K562 (cell line): Measurements from ENCODE around the gene AKT1S1. TPM values are rescaled to one million over a fixed set of nuclear protein-coding genes. Genes with fewer than 3 reads are reported as not detected.

ENCODE experiments used
- CREB3 ChIP-seq: fragments of 450-650 bp; conservative IDR thresholded peaks from 2 replicates; pipeline ENCODE4 v1.6.1; 2016; ENCODE audit warnings: missing genetic modification characterization, low read depth, mild to moderate bottlenecking, missing compliant biosample characterization, moderate library complexity
- E2F3 ChIP-seq: fragments of 250-450 bp; sonication (Bioruptor Pico); IDR thresholded peaks from 2 replicates; pipeline ENCODE4 v1.4.0; 2020; ENCODE audit warnings: mild to moderate bottlenecking
- HIVEP1 ChIP-seq: fragments of 250-450 bp; sonication (Bioruptor Pico); IDR thresholded peaks from 2 replicates; pipeline ENCODE4 v1.4.0; 2020; ENCODE audit warnings: mild to moderate bottlenecking
- HSF4 ChIP-seq: fragments of 250-450 bp; sonication (Bioruptor Pico); IDR thresholded peaks from 2 replicates; pipeline ENCODE4 v2.1.2; 2022; ENCODE audit warnings: mild to moderate bottlenecking, moderate library complexity, borderline replicate concordance
- ILK ChIP-seq: fragments of 450-650 bp; IDR thresholded peaks from 2 replicates; pipeline ENCODE4 v1.6.1; 2016; ENCODE audit warnings: missing genetic modification characterization, low read depth, mild to moderate bottlenecking, missing compliant biosample characterization, moderate library complexity, borderline replicate concordance
- KAT8 ChIP-seq: fragments of 450-650 bp; IDR thresholded peaks from 2 replicates; pipeline ENCODE4 v1.6.1; 2016; ENCODE audit warnings: low read depth, mild to moderate bottlenecking
- NKRF ChIP-seq: fragments of 450-650 bp; IDR thresholded peaks from 2 replicates; pipeline ENCODE4 v1.6.1; 2016; ENCODE audit warnings: borderline replicate concordance
- NR2C1 ChIP-seq, 2 experiments: fragments of 450-650 bp; IDR thresholded peaks; 2 replicates each; pipeline ENCODE4 v1.6.1; 2017; ENCODE audit warnings: mild to moderate bottlenecking in 2 of 2, antibody characterized with exemption in 1 of 2, inconsistent platforms in 1 of 2, missing compliant biosample characterization in 1 of 2, missing genetic modification characterization in 1 of 2
- PCBP2 ChIP-seq: fragments of 200-400 bp; formaldehyde crosslinking; IDR thresholded peaks from 2 replicates; pipeline ENCODE4 v1.6.1; 2018; ENCODE audit warnings: low read length, low read depth, mild to moderate bottlenecking, moderate library complexity; ENCODE audit not compliant: poor library complexity, severe bottlenecking
- SAP30 ChIP-seq: fragments of 200-600 bp; sonication (generic); IDR thresholded peaks from 2 replicates; pipeline ENCODE4 v1.6.1; 2012; ENCODE audit warnings: borderline replicate concordance, low read depth, mild to moderate bottlenecking, moderate library complexity, low read length, control low read depth, inconsistent platforms; ENCODE audit not compliant: insufficient read depth, poor library complexity, severe bottlenecking
- SMARCA5 ChIP-seq: fragments of 450-650 bp; IDR thresholded peaks from 2 replicates; pipeline ENCODE4 v1.6.1; 2016
- ZNF143 ChIP-seq: sonication (generic); formaldehyde crosslinking; IDR thresholded peaks from 2 replicates; pipeline ENCODE4 v1.9.0; 2022; ENCODE audit warnings: mild to moderate bottlenecking, missing genetic modification reagents
- ZNF197 ChIP-seq: fragments of 200-800 bp; sonication (Bioruptor generic); IDR thresholded peaks from 2 replicates; pipeline ENCODE4 v1.6.1; 2016; ENCODE audit warnings: low read depth, missing genetic modification characterization, missing compliant biosample characterization
- ZNF395 ChIP-seq: fragments of 200-800 bp; sonication (Bioruptor generic); IDR thresholded peaks from 2 replicates; pipeline ENCODE4 v1.6.1; 2017; ENCODE audit warnings: missing genetic modification characterization, missing compliant biosample characterization
- ZNF717 ChIP-seq: fragments of 250-450 bp; sonication (Bioruptor Pico); IDR thresholded peaks from 2 replicates; pipeline ENCODE4 v1.5.0; 2021
- ZZZ3 ChIP-seq: fragments of 450-650 bp; IDR thresholded peaks from 2 replicates; pipeline ENCODE4 v1.6.1; 2016; ENCODE audit warnings: antibody characterized with exemption, mild to moderate bottlenecking, moderate library complexity
- polyA plus RNA-seq, 8 experiments: library from polyadenylated mRNA; depleted of rRNA in 4 of 8; stranded (reverse) in 5 of 8; unstranded in 3 of 8; fragments of >200 nt; fragmentation: Nextera tagmentation in 2 of 8; fragmentation: Illumina TruSeq in 1 of 8; extraction: Ambion mirVana in 2 of 8; extraction: Trizol in 1 of 8; gene quantifications; 2 replicates each; pipeline versions ENCODE4 v1.2.1 to v1.2.3, GENCODE V29; 2011 to 2014; ENCODE audit warnings: inconsistent platforms in 1 of 8, missing spikeins in 1 of 8
- total RNA-seq, 7 experiments: library from RNA; depleted of rRNA in 6 of 7; stranded (reverse); fragments of >200 nt in 6 of 7; fragmentation: Illumina TruSeq in 2 of 7; extraction: Trizol in 2 of 7; gene quantifications; 2 replicates each; pipeline versions ENCODE4 v1.2.1 to v1.2.3, GENCODE V29; 2011 to 2021; ENCODE audit warnings: low replicate concordance in 1 of 7
- TF ChIP-seq, protein P1 (sequence below): sonication (generic); formaldehyde crosslinking; IDR thresholded peaks from 2 replicates; pipeline ENCODE4 v1.8.0; 2022; ENCODE audit warnings: mild to moderate bottlenecking, missing genetic modification reagents
- TF ChIP-seq, protein P2 (sequence below): sonication (generic); formaldehyde crosslinking; IDR thresholded peaks from 2 replicates; pipeline ENCODE4 v1.4.0; 2020; ENCODE audit warnings: mild to moderate bottlenecking, missing genetic modification reagents

AKT1S1 gene
- total and polyA plus RNA-seq, 9 of the 15 experiments (the other 6 are each of a cell fraction or from before 2014, with no cell fraction given), result 1.2 to 50.3 (median 17.1) TPM

- no peak for TF ChIP-seq CREB3 (tag)
- TF ChIP-seq ZNF143 (CRISPR knock-in tag), result no peak
- no peak for TF ChIP-seq KAT8
- TF ChIP-seq NKRF, result no peak
- no peak for TF ChIP-seq HSF4
- TF ChIP-seq, protein P1, sequence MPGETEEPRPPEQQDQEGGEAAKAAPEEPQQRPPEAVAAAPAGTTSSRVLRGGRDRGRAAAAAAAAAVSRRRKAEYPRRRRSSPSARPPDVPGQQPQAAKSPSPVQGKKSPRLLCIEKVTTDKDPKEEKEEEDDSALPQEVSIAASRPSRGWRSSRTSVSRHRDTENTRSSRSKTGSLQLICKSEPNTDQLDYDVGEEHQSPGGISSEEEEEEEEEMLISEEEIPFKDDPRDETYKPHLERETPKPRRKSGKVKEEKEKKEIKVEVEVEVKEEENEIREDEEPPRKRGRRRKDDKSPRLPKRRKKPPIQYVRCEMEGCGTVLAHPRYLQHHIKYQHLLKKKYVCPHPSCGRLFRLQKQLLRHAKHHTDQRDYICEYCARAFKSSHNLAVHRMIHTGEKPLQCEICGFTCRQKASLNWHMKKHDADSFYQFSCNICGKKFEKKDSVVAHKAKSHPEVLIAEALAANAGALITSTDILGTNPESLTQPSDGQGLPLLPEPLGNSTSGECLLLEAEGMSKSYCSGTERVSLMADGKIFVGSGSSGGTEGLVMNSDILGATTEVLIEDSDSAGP (CRISPR knock-in tag), result no peak
- no peak for TF ChIP-seq SMARCA5
- no peak for TF ChIP-seq ILK (tag)
- no peak for TF ChIP-seq ZNF395 (CRISPR knock-in tag)
- no peak for TF ChIP-seq ZNF197 (CRISPR knock-in tag)
- TF ChIP-seq ZNF717 (CRISPR knock-in tag), result no peak
- TF ChIP-seq PCBP2, result no peak
- no peak for TF ChIP-seq ZZZ3
- TF ChIP-seq E2F3, result no peak
- no peak for TF ChIP-seq SAP30
- TF ChIP-seq, protein P2, sequence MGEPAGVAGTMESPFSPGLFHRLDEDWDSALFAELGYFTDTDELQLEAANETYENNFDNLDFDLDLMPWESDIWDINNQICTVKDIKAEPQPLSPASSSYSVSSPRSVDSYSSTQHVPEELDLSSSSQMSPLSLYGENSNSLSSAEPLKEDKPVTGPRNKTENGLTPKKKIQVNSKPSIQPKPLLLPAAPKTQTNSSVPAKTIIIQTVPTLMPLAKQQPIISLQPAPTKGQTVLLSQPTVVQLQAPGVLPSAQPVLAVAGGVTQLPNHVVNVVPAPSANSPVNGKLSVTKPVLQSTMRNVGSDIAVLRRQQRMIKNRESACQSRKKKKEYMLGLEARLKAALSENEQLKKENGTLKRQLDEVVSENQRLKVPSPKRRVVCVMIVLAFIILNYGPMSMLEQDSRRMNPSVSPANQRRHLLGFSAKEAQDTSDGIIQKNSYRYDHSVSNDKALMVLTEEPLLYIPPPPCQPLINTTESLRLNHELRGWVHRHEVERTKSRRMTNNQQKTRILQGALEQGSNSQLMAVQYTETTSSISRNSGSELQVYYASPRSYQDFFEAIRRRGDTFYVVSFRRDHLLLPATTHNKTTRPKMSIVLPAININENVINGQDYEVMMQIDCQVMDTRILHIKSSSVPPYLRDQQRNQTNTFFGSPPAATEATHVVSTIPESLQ (CRISPR knock-in tag), result no peak
- TF ChIP-seq HIVEP1 (CRISPR knock-in tag), result no peak
- no peak for TF ChIP-seq NR2C1 (IDR thresholded peaks at IDR 0.05)
- peak; percentile 50; the same call in 1 of the 2 replicates for TF ChIP-seq NR2C1 (tag; IDR thresholded peaks at IDR 0.05)
Measured at GRCh38 chr19:49847731-49848696, 29.1 kb downstream of the AKT1S1 start (continued).
